Measurements from ENCODE around the gene FBXO10.

GRCh38 chr9:37496020-37496419 lies 80.2 kb downstream of the FBXO10 start:
- no peak for TF ChIP-seq EZH2phosphoT487 (IDR thresholded peaks at IDR 0.05; ENCODE audit: low read depth)
- TF ChIP-seq, protein P1, sequence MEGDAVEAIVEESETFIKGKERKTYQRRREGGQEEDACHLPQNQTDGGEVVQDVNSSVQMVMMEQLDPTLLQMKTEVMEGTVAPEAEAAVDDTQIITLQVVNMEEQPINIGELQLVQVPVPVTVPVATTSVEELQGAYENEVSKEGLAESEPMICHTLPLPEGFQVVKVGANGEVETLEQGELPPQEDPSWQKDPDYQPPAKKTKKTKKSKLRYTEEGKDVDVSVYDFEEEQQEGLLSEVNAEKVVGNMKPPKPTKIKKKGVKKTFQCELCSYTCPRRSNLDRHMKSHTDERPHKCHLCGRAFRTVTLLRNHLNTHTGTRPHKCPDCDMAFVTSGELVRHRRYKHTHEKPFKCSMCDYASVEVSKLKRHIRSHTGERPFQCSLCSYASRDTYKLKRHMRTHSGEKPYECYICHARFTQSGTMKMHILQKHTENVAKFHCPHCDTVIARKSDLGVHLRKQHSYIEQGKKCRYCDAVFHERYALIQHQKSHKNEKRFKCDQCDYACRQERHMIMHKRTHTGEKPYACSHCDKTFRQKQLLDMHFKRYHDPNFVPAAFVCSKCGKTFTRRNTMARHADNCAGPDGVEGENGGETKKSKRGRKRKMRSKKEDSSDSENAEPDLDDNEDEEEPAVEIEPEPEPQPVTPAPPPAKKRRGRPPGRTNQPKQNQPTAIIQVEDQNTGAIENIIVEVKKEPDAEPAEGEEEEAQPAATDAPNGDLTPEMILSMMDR (IDR thresholded peaks at IDR 0.05; ENCODE audit: low read depth, low read length) = no peak

Measured in OCI-LY3 (cell line).